HepG2 (cell line): ENCODE data around the gene ATP2B2. TPM values are rescaled to one million over a fixed set of nuclear protein-coding genes. Genes with fewer than 3 reads are reported as not detected.

Experiments
- ARHGAP35 ChIP-seq: sonication (generic); formaldehyde crosslinking; IDR thresholded peaks from 2 replicates; pipeline ENCODE4 v1.9.0; 2022; ENCODE audit warnings: mild to moderate bottlenecking, inconsistent platforms, moderate library complexity, missing genetic modification reagents, borderline replicate concordance
- ATF4 ChIP-seq, 2 experiments: fragments of 450-650 bp in 1 of 2; sonication (generic) in 1 of 2; formaldehyde crosslinking; IDR thresholded peaks; 2 replicates each; pipeline versions ENCODE4 v1.5.0 to v1.8.0; 2020 to 2022; ENCODE audit warnings: mild to moderate bottlenecking in 1 of 2, missing genetic modification reagents in 1 of 2
- FOXO1 ChIP-seq: sonication (generic); formaldehyde crosslinking; IDR thresholded peaks from 2 replicates; pipeline ENCODE4 v1.4.0; 2020; ENCODE audit warnings: missing genetic modification reagents
- GLMP ChIP-seq: sonication (generic); formaldehyde crosslinking; IDR thresholded peaks from 2 replicates; pipeline ENCODE4 v1.9.0; 2021; ENCODE audit warnings: missing genetic modification reagents, mild to moderate bottlenecking, borderline replicate concordance
- MEIS1 ChIP-seq: sonication (generic); formaldehyde crosslinking; IDR thresholded peaks from 2 replicates; pipeline ENCODE4 v1.9.0; 2021; ENCODE audit warnings: mild to moderate bottlenecking, missing genetic modification reagents, moderate library complexity, borderline replicate concordance
- MYC ChIP-seq: sonication (generic); formaldehyde crosslinking; IDR thresholded peaks from 2 replicates; pipeline ENCODE4 v1.9.0; 2021; ENCODE audit warnings: missing genetic modification reagents, borderline replicate concordance
- NFAT5 ChIP-seq: sonication (generic); formaldehyde crosslinking; IDR thresholded peaks from 2 replicates; pipeline ENCODE4 v1.4.0; 2020; ENCODE audit warnings: missing genetic modification reagents
- POGZ ChIP-seq: sonication (generic); formaldehyde crosslinking; IDR thresholded peaks from 2 replicates; pipeline ENCODE4 v1.4.0; 2020; ENCODE audit warnings: mild to moderate bottlenecking, missing genetic modification reagents
- RBFOX2 ChIP-seq: fragments of 200-400 bp; formaldehyde crosslinking; IDR thresholded peaks from 2 replicates; pipeline ENCODE4 v1.6.1; 2017; ENCODE audit warnings: low read depth, mild to moderate bottlenecking, low read length
- RFXANK ChIP-seq: IDR thresholded peaks from 2 replicates; pipeline ENCODE4 v1.6.1; 2016
- ZC3H13 ChIP-seq: sonication (generic); formaldehyde crosslinking; IDR thresholded peaks from 2 replicates; pipeline ENCODE4 v1.8.1; 2023; ENCODE audit warnings: mild to moderate bottlenecking, missing genetic modification reagents, moderate library complexity
- ZNF138 ChIP-seq: sonication (generic); formaldehyde crosslinking; IDR thresholded peaks from 2 replicates; pipeline ENCODE4 v1.5.0; 2020; ENCODE audit warnings: mild to moderate bottlenecking, low read depth, missing genetic modification reagents
- ZNF484 ChIP-seq: sonication (generic); formaldehyde crosslinking; IDR thresholded peaks from 2 replicates; pipeline ENCODE4 v1.5.1; 2020; ENCODE audit warnings: mild to moderate bottlenecking, low read depth, missing genetic modification reagents, borderline replicate concordance
- ZNF564 ChIP-seq: sonication (generic); formaldehyde crosslinking; IDR thresholded peaks from 2 replicates; pipeline ENCODE4 v1.8.1; 2023; ENCODE audit warnings: mild to moderate bottlenecking, missing genetic modification reagents
- polyA plus RNA-seq, 8 experiments: library from polyadenylated mRNA; depleted of rRNA in 3 of 8; stranded (reverse) in 7 of 8; unstranded in 1 of 8; fragments of >200 nt; fragmentation: Illumina TruSeq in 4 of 8; extraction: Trizol in 4 of 8; gene quantifications; 2 replicates each; pipeline versions ENCODE4 v1.2.1 to v1.2.3, GENCODE V29; 2011 to 2016; ENCODE audit warnings: low read depth in 4 of 8, missing spikeins in 1 of 8, mixed read lengths in 1 of 8; ENCODE audit not compliant: insufficient read depth in 1 of 8
- total RNA-seq, 5 experiments: library from RNA; depleted of rRNA; stranded (reverse); fragments of >200 nt; fragmentation: Illumina TruSeq; extraction: Trizol; gene quantifications; 2 replicates each; pipeline ENCODE4 v1.2.3, GENCODE V29; 2016; ENCODE audit warnings: low read depth in 1 of 5
- TF ChIP-seq, protein P1 (sequence below): sonication (generic); formaldehyde crosslinking; IDR thresholded peaks from 2 replicates; pipeline ENCODE4 v1.4.0; 2020; ENCODE audit warnings: missing genetic modification reagents

ATP2B2 gene
- total and polyA plus RNA-seq, 2 of the 13 experiments (the other 11 are each of a cell fraction or from before 2014, with no cell fraction given): 1.5 to 2.3 TPM

GRCh38 chr3:10337323-10338163 lies 167.8 kb downstream of the ATP2B2 start (continued):
- TF ChIP-seq, protein P1, sequence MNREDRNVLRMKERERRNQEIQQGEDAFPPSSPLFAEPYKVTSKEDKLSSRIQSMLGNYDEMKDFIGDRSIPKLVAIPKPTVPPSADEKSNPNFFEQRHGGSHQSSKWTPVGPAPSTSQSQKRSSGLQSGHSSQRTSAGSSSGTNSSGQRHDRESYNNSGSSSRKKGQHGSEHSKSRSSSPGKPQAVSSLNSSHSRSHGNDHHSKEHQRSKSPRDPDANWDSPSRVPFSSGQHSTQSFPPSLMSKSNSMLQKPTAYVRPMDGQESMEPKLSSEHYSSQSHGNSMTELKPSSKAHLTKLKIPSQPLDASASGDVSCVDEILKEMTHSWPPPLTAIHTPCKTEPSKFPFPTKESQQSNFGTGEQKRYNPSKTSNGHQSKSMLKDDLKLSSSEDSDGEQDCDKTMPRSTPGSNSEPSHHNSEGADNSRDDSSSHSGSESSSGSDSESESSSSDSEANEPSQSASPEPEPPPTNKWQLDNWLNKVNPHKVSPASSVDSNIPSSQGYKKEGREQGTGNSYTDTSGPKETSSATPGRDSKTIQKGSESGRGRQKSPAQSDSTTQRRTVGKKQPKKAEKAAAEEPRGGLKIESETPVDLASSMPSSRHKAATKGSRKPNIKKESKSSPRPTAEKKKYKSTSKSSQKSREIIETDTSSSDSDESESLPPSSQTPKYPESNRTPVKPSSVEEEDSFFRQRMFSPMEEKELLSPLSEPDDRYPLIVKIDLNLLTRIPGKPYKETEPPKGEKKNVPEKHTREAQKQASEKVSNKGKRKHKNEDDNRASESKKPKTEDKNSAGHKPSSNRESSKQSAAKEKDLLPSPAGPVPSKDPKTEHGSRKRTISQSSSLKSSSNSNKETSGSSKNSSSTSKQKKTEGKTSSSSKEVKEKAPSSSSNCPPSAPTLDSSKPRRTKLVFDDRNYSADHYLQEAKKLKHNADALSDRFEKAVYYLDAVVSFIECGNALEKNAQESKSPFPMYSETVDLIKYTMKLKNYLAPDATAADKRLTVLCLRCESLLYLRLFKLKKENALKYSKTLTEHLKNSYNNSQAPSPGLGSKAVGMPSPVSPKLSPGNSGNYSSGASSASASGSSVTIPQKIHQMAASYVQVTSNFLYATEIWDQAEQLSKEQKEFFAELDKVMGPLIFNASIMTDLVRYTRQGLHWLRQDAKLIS (CRISPR knock-in tag): no peak
- no peak for TF ChIP-seq ZC3H13 (CRISPR knock-in tag)
- TF ChIP-seq ARHGAP35 (CRISPR knock-in tag): peak; percentile 8; the same call in 1 of the 2 replicates
- TF ChIP-seq MYC: 0 out of 2 replicates have a peak, but pooled peaks have one; percentile 24
- no peak for TF ChIP-seq ZNF138 (CRISPR knock-in tag)
- no peak for TF ChIP-seq POGZ (CRISPR knock-in tag)
- no peak for TF ChIP-seq MEIS1
- no peak for TF ChIP-seq FOXO1 (CRISPR knock-in tag)
- TF ChIP-seq RBFOX2: no peak
- TF ChIP-seq NFAT5: no peak
- no peak for TF ChIP-seq GLMP
- TF ChIP-seq ZNF484 (CRISPR knock-in tag): no peak
- no peak for TF ChIP-seq ATF4 (CRISPR knock-in tag; IDR thresholded peaks at IDR 0.05)
- no peak for TF ChIP-seq ZNF564
- no peak for TF ChIP-seq RFXANK (CRISPR knock-in tag)
